ENCODE results near the gene FAM20A. TPM values are rescaled to one million over a fixed set of nuclear protein-coding genes. Genes with fewer than 3 reads are reported as not detected.

Gene FAM20A
- total and polyA plus RNA-seq, 2 of the 8 experiments (the other 6 are each of a cell fraction or from before 2014, with no cell fraction given): 3.6 to 11.9 TPM

DNA sequence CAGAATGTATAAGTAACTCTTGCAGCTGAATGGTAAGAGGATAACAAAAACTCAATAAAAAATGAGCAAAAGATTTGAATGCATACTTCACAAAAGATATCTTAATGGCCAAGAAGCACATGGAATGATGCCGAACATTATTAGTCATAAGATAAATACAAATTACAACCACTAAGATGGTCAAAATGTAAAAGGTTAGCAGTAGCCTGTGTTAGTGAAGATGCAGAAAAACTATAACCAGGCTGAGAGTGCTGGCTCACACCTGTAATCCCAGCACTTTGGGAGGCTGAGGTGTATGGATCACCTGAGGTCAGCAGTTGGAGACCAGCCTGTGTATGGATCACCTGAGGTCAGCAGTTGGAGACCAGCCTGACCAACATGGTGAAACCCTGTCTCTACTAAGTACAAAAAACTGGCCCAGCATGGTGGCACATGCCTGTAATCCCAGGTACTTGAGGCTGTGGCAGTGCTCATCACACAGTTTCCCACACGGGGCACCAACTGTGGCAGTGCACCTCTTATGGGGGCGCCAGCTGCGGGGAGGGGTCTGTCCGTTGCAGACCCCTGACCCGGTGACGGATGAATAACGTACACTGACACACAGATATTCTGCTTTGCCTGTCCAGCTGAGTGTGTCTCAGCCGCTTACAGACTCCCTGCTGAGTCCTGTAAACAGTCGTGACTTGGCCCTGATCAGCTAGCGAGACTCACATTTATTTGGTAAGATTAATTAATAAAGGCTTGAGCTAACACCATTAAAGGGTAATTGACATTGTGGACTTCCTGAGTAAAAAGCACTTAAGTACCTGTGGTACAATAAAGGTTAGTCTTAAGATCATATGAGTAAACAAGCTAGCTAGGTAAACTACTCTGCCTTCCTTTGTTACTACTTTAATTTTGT is 45.7 kb upstream of the FAM20A start (continued):
- TF ChIP-seq, protein P1, sequence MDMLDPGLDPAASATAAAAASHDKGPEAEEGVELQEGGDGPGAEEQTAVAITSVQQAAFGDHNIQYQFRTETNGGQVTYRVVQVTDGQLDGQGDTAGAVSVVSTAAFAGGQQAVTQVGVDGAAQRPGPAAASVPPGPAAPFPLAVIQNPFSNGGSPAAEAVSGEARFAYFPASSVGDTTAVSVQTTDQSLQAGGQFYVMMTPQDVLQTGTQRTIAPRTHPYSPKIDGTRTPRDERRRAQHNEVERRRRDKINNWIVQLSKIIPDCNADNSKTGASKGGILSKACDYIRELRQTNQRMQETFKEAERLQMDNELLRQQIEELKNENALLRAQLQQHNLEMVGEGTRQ (IDR thresholded peaks at IDR 0.05; ENCODE audit: low read length): no peak
- TF ChIP-seq GTF2F1 (IDR thresholded peaks at IDR 0.05; ENCODE audit: borderline replicate concordance, low read depth, low read length): no peak
- TF ChIP-seq, protein P2, sequence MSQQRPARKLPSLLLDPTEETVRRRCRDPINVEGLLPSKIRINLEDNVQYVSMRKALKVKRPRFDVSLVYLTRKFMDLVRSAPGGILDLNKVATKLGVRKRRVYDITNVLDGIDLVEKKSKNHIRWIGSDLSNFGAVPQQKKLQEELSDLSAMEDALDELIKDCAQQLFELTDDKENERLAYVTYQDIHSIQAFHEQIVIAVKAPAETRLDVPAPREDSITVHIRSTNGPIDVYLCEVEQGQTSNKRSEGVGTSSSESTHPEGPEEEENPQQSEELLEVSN (IDR thresholded peaks at IDR 0.05): no peak
- no peak for TF ChIP-seq NRF1 (IDR thresholded peaks at IDR 0.05; ENCODE audit: low read depth, low read length)
- TF ChIP-seq CREB1 (IDR thresholded peaks at IDR 0.05): no peak
- TF ChIP-seq TAF1 (IDR thresholded peaks at IDR 0.05; ENCODE audit: low read depth, low read length): no peak
- TF ChIP-seq SAP30 (IDR thresholded peaks at IDR 0.05; ENCODE audit: insufficient read depth, insufficient replicate concordance, low read length): no peak
- no peak for TF ChIP-seq EP300 (IDR thresholded peaks at IDR 0.05; ENCODE audit: borderline replicate concordance in 1 of 2, low read depth in 2 of 2, low read length in 2 of 2)
